SK-N-SH treated with all-trans-retinoic acid at 6 μM for 48 hours (cell line): Measurements from ENCODE around the gene RGPD3.

Experiments used
- ESRRG ChIP-seq: fragments of 250-450 bp; sonication (Bioruptor Pico); IDR thresholded peaks from 2 replicates; pipeline ENCODE4 v1.6.1; 2021; ENCODE audit warnings: mild to moderate bottlenecking
- ISL1 ChIP-seq: fragments of 250-450 bp; sonication (Bioruptor Pico); IDR thresholded peaks from 2 replicates; pipeline ENCODE4 v2.1.2; 2022; ENCODE audit warnings: mild to moderate bottlenecking, moderate library complexity
- RARB ChIP-seq: fragments of 250-450 bp; sonication (Bioruptor Pico); IDR thresholded peaks from 2 replicates; pipeline ENCODE4 v1.8.0; 2021; ENCODE audit warnings: mild to moderate bottlenecking, moderate library complexity
- TCF4 ChIP-seq: fragments of 250-450 bp; sonication (Bioruptor Pico); IDR thresholded peaks from 2 replicates; pipeline ENCODE4 v1.8.0; 2021; ENCODE audit warnings: mild to moderate bottlenecking, moderate library complexity, borderline replicate concordance
- TOX ChIP-seq: fragments of 250-450 bp; sonication (Bioruptor Pico); IDR thresholded peaks from 2 replicates; pipeline ENCODE4 v1.8.0; 2021; ENCODE audit warnings: mild to moderate bottlenecking, moderate library complexity, borderline replicate concordance
- ZFP3 ChIP-seq: fragments of 250-450 bp; sonication (Bioruptor Pico); IDR thresholded peaks from 2 replicates; pipeline ENCODE4 v1.5.0; 2020; ENCODE audit warnings: mild to moderate bottlenecking, moderate library complexity
- ZFP30 ChIP-seq: fragments of 450-650 bp; formaldehyde crosslinking; IDR thresholded peaks from 2 replicates; pipeline ENCODE4 v1.5.0; 2022; ENCODE audit warnings: mild to moderate bottlenecking, moderate library complexity
- ZNF8 ChIP-seq: fragments of 450-650 bp; formaldehyde crosslinking; IDR thresholded peaks from 2 replicates; pipeline ENCODE4 v1.5.0; 2020; ENCODE audit warnings: mild to moderate bottlenecking, moderate library complexity
- TF ChIP-seq, protein P1 (sequence below): fragments of 250-450 bp; sonication (Bioruptor Pico); IDR thresholded peaks from 2 replicates; pipeline ENCODE4 v1.5.0; 2020; ENCODE audit warnings: mild to moderate bottlenecking, moderate library complexity
- TF ChIP-seq, protein P2 (sequence below): fragments of 250-450 bp; sonication (Bioruptor Pico); IDR thresholded peaks from 2 replicates; pipeline ENCODE4 v1.8.0; 2020; ENCODE audit warnings: mild to moderate bottlenecking, moderate library complexity, borderline replicate concordance
- TF ChIP-seq, protein P3 (sequence below): fragments of 250-450 bp; sonication (Bioruptor Pico); IDR thresholded peaks from 2 replicates; pipeline ENCODE4 v1.5.1; 2020; ENCODE audit warnings: low read depth, mild to moderate bottlenecking, moderate library complexity

DNA sequence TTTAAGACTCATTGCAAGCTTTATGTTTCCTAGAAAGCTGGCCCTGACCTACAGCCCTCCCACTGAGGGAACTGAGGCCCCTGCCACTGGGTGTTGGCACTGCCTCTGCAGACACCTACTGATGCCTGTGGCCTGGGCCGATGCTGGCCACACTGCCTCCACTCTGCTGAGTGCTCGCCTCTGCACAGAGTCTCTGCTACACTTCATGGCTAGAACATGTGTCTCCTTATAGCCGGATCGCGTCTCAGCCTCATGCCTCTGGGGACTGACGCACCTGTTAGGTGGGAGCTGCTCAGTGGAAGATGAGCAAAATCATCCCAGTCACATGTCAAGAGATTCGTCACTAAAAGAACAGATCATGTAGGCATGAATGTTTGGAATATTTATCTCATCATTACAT is 108.7 kb downstream of the RGPD3 start:
- TF ChIP-seq, protein P1, sequence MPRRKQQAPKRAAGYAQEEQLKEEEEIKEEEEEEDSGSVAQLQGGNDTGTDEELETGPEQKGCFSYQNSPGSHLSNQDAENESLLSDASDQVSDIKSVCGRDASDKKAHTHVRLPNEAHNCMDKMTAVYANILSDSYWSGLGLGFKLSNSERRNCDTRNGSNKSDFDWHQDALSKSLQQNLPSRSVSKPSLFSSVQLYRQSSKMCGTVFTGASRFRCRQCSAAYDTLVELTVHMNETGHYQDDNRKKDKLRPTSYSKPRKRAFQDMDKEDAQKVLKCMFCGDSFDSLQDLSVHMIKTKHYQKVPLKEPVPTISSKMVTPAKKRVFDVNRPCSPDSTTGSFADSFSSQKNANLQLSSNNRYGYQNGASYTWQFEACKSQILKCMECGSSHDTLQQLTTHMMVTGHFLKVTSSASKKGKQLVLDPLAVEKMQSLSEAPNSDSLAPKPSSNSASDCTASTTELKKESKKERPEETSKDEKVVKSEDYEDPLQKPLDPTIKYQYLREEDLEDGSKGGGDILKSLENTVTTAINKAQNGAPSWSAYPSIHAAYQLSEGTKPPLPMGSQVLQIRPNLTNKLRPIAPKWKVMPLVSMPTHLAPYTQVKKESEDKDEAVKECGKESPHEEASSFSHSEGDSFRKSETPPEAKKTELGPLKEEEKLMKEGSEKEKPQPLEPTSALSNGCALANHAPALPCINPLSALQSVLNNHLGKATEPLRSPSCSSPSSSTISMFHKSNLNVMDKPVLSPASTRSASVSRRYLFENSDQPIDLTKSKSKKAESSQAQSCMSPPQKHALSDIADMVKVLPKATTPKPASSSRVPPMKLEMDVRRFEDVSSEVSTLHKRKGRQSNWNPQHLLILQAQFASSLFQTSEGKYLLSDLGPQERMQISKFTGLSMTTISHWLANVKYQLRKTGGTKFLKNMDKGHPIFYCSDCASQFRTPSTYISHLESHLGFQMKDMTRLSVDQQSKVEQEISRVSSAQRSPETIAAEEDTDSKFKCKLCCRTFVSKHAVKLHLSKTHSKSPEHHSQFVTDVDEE (CRISPR knock-in tag): no peak
- TF ChIP-seq TCF4 (no peak), RARB (no peak), ZFP3 (CRISPR knock-in tag) (no peak), ESRRG (no peak), ISL1 (no peak), ZFP30 (CRISPR knock-in tag) (no peak), ZNF8 (no peak), TOX (no peak)
- TF ChIP-seq, protein P2, sequence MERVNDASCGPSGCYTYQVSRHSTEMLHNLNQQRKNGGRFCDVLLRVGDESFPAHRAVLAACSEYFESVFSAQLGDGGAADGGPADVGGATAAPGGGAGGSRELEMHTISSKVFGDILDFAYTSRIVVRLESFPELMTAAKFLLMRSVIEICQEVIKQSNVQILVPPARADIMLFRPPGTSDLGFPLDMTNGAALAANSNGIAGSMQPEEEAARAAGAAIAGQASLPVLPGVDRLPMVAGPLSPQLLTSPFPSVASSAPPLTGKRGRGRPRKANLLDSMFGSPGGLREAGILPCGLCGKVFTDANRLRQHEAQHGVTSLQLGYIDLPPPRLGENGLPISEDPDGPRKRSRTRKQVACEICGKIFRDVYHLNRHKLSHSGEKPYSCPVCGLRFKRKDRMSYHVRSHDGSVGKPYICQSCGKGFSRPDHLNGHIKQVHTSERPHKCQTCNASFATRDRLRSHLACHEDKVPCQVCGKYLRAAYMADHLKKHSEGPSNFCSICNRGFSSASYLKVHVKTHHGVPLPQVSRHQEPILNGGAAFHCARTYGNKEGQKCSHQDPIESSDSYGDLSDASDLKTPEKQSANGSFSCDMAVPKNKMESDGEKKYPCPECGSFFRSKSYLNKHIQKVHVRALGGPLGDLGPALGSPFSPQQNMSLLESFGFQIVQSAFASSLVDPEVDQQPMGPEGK: no peak
- TF ChIP-seq, protein P3, sequence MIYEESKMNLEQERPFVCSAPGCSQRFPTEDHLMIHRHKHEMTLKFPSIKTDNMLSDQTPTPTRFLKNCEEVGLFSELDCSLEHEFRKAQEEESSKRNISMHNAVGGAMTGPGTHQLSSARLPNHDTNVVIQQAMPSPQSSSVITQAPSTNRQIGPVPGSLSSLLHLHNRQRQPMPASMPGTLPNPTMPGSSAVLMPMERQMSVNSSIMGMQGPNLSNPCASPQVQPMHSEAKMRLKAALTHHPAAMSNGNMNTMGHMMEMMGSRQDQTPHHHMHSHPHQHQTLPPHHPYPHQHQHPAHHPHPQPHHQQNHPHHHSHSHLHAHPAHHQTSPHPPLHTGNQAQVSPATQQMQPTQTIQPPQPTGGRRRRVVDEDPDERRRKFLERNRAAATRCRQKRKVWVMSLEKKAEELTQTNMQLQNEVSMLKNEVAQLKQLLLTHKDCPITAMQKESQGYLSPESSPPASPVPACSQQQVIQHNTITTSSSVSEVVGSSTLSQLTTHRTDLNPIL: no peak
